Measurements from ENCODE around the gene MAPKAPK3. TPM values are rescaled to one million over a fixed set of nuclear protein-coding genes. Genes with fewer than 3 reads are reported as not detected.

MAPKAPK3 gene
- total RNA-seq, 6 donors from 2014 or later, result 30.2 to 102 (median 70.1) TPM

DNA sequence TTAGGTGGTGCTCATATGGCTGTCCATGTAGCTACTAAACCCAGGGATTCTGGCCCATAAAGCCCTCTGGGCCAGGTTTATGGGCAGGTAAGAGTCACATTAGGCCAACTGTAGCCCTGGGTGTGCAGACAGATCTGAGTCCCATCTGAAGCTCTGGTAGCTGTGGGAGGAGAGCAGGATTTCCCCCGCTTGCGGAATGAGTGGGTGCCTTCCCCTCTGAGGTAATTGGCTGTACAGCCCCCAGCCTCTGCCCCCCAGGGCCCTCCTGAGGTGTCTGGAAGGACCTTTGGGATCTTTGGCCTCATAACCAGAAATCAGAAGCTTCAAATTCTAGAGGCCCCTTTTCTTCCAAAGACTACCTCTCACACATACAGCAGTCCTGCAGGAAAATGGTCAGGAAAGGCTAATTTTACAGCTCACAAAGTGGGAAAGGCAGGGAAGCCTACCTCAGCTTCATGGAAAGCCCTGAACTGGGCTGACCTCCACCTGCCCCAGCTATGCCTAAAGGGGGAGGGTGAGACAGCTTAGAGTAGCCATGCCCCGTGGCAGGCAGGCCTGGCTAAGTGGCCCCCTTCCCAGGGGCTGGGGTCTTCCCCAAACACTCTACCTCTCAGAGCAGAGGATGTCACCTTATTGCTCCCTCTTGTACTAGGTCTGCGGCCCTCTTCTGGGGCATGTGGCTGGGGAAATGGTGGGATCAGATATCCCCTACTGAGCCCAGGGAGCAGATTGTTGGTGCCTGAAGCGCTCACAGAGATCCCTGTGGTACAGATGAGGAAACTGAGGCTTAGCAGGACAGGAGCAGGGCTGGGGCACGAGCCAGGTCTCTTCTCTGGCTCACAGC, 30.8 kb upstream of the MAPKAPK3 start:
- Histone ChIP-seq H3K36me3 (peaks cover 0 to 14% (median 2%) of the 10 kb centered on the region in 4 donors), H3K4me1 (peaks cover 27 to 76% (median 47%) of the 10 kb centered on the region in 4 donors), H3K4me3 (no peak overlapping the region), H3K27me3 (no peaks in the 10 kb centered on the region), H3K27ac (peak overlapping the region; percentile 82 to 93 (median 86)), H3K9me3 (no peaks in the 10 kb centered on the region)
- DNase-seq, result no peak
- 57 to 91% methylated on average over 1 to 6 of the region's 6 CpGs for WGBS, 2 donors
- TF ChIP-seq POLR2A (IDR thresholded peaks at IDR 0.05), result no peak
- no peak for TF ChIP-seq POLR2AphosphoS5 (IDR thresholded peaks at IDR 0.05)
- TF ChIP-seq CTCF (IDR thresholded peaks at IDR 0.05), result no peak
- TF ChIP-seq EP300 (IDR thresholded peaks at IDR 0.05), result no peak
- no peak for ATAC-seq (ENCODE audit: low FRiP score in 2 of 2)

DNA sequence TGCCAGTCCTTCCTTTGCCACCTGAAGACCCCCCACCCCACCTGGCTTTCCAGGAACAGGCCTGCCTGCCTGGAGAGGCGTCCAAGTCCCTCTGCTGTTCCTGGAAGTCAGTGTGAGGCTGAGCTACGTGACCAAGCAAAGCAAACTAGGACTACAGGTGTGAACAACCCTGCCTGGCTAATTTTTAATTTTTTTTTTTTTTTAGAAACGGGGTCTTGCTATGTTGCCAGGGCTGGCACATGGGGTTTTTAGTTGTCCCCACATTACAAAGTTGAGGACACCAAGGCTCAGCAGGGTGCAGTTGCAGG, 30.2 kb upstream of the MAPKAPK3 start:
- 69 to 81% methylated on average over 3 of the region's 3 CpGs for WGBS, 2 donors

GRCh38 chr3:50587373-50587772, 29.6 kb upstream of the MAPKAPK3 start:
- H3K36me3 ChIP-seq, result peaks cover 0 to 4% (median under 1%) of the 10 kb centered on the region in 4 donors
- TF ChIP-seq EP300 (IDR thresholded peaks at IDR 0.05), result no peak
- no peak for TF ChIP-seq POLR2AphosphoS5 (IDR thresholded peaks at IDR 0.05)
- TF ChIP-seq POLR2A (IDR thresholded peaks at IDR 0.05), result no peak
- TF ChIP-seq CTCF (IDR thresholded peaks at IDR 0.05), result no peak
- no peak for DNase-seq
- ATAC-seq (ENCODE audit: low FRiP score in 2 of 2), result no peak
- H3K27me3 ChIP-seq, result no peaks in the 10 kb centered on the region
- peaks cover 35 to 76% (median 47%) of the 10 kb centered on the region in 4 donors for H3K4me1 ChIP-seq
- H3K4me3 ChIP-seq, result no peak overlapping the region
- no peaks in the 10 kb centered on the region for H3K9me3 ChIP-seq
- H3K27ac ChIP-seq, result peak overlapping the region in 2 of 4 donors; percentile 85 to 93
- 87 to 93% methylated on average over 6 of the region's 6 CpGs for WGBS, 2 donors

More for the DNA sequence above, 30.2 kb upstream of the MAPKAPK3 start:
- DNase-seq, result no peak
- H3K4me1 ChIP-seq, result peaks cover 33 to 76% (median 48%) of the 10 kb centered on the region in 4 donors
- no peaks in the 10 kb centered on the region for H3K27me3 ChIP-seq
- ATAC-seq (ENCODE audit: low FRiP score in 2 of 2), result no peak
- H3K4me3 ChIP-seq, result no peak overlapping the region
- no peaks in the 10 kb centered on the region for H3K9me3 ChIP-seq
- H3K27ac ChIP-seq, result peak overlapping the region; percentile 82 to 93 (median 86)
- H3K36me3 ChIP-seq, result peaks cover 0 to 8% (median 2%) of the 10 kb centered on the region in 4 donors
- TF ChIP-seq POLR2AphosphoS5 (IDR thresholded peaks at IDR 0.05) (no peak), CTCF (IDR thresholded peaks at IDR 0.05) (no peak), EP300 (IDR thresholded peaks at IDR 0.05) (no peak), POLR2A (IDR thresholded peaks at IDR 0.05) (no peak)

DNA sequence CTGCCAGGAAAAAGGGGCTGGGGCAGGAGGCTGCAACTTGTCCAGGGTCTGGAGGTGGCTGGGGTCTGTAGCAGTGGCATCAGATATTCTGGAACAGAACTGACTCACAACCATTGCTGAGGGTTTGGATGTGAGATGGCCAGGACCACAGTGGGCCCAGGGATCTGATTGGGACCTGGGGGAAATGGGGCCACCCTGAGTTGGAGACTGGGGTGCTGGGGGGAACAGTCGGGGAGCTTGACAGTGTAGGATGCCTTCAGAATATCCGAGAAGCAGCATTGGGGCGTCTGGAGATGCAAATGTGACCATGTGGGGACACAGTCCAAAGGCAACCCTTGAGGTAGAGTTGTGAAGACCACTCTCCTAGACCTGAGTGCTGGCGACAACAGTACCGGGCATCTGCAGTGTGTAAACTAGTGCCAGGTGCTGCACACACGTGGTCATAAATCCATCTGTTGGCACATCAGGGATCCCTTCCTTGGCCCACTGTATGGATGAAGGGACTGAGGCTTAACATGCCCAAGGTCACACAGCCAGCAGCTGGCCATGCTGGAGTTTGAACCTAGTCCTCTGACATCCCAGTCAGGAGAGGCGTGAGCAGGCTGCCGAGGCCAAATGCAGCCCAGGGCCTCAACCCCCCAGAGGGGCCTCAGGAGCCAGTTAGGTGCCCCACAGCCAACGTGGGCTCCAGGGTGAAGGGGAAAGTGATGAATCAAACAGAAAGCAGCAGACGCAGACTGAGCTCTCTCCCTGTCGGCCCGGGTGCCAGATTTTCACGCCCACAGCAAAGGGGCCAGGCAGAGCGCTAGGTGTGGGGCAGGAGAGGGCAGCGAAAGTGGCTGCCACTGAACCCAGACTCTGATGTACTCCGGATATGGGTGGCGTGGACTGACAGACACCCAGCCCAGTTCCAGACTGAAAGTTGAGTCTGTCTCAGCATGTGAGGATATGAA, 28.9 kb upstream of the MAPKAPK3 start:
- peak overlapping the region in 2 of 4 donors; percentile 4 to 93 for H3K27ac ChIP-seq

More for the DNA sequence above, 28.9 kb upstream of the MAPKAPK3 start:
- peaks cover 35 to 76% (median 48%) of the 10 kb centered on the region in 4 donors for H3K4me1 ChIP-seq
- DNase-seq, result no peak
- TF ChIP-seq CTCF (IDR thresholded peaks at IDR 0.05), result no peak
- TF ChIP-seq EP300 (IDR thresholded peaks at IDR 0.05), result no peak
- TF ChIP-seq POLR2AphosphoS5 (IDR thresholded peaks at IDR 0.05), result no peak
- no peak for TF ChIP-seq POLR2A (IDR thresholded peaks at IDR 0.05)
- no peaks in the 10 kb centered on the region for H3K27me3 ChIP-seq
- H3K9me3 ChIP-seq, result no peaks in the 10 kb centered on the region
- no peak overlapping the region for H3K4me3 ChIP-seq
- H3K36me3 ChIP-seq, result no peaks in the 10 kb centered on the region
- ATAC-seq (ENCODE audit: low FRiP score in 2 of 2), result no peak
- 57 to 65% methylated on average over 14 to 17 of the region's 17 CpGs for WGBS, 2 donors

Measured in upper lobe of left lung (tissue), 6 donors.